Measurements from ENCODE around the gene KRTAP1-1. TPM values are rescaled to one million over a fixed set of nuclear protein-coding genes. Genes with fewer than 3 reads are reported as not detected.

KRTAP1-1 gene
- total RNA-seq, 2 experiments from 2014 or later, result not detected

- Histone ChIP-seq H3K9me3 (ENCODE audit: control insufficient read depth in 1 of 2, insufficient read depth in 1 of 2, low read length in 2 of 2) (no peaks in the 10 kb centered on the region), H3K4me1 (ENCODE audit: insufficient read depth, low read length) (no peaks in the 10 kb centered on the region), H3K4me3 (ENCODE audit: low read length) (no peak overlapping the region), H3K27ac (ENCODE audit: low read depth in 1 of 2, low read length in 2 of 2) (no peak overlapping the region), H3K27me3 (ENCODE audit: control insufficient read depth in 1 of 2, insufficient read depth in 2 of 2, low read length in 2 of 2) (no peaks in the 10 kb centered on the region), H3K36me3 (ENCODE audit: insufficient read depth, low read length) (no peaks in the 10 kb centered on the region)
- Mint-ChIP-seq H3K27me3 (peaks cover 23% of the 10 kb centered on the region), H3K9me3 (no peaks in the 10 kb centered on the region), H3K4me3 (no peak overlapping the region), H3K36me3 (ENCODE audit: low read depth) (no peaks in the 10 kb centered on the region), H3K4me1 (ENCODE audit: low read depth) (no peaks in the 10 kb centered on the region), H3K27ac (no peak overlapping the region)
- DNase-seq, result no peak
- CTCF ChIA-PET, result no interaction called here
- intact Hi-C loops (cut with DNase I, micrococcal nuclease), result no loop called here
- POLR2A ChIA-PET, result no interaction called here
- ATAC-seq (ENCODE audit: poor library complexity), result no peak
- no peak for TF ChIP-seq CTCF (IDR thresholded peaks at IDR 0.05)
Measured at GRCh38 chr17:41082626-41083025, 41.4 kb upstream of the KRTAP1-1 start.

- Mint-ChIP-seq H3K27ac (no peak overlapping the region), H3K4me3 (no peak overlapping the region), H3K36me3 (ENCODE audit: low read depth) (no peaks in the 10 kb centered on the region), H3K4me1 (ENCODE audit: low read depth) (no peaks in the 10 kb centered on the region), H3K27me3 (peaks cover 44% of the 10 kb centered on the region), H3K9me3 (no peaks in the 10 kb centered on the region)
- Histone ChIP-seq H3K4me3 (ENCODE audit: low read length) (no peak overlapping the region), H3K9me3 (ENCODE audit: control insufficient read depth in 1 of 2, insufficient read depth in 1 of 2, low read length in 2 of 2) (no peaks in the 10 kb centered on the region), H3K27ac (ENCODE audit: low read depth in 1 of 2, low read length in 2 of 2) (no peak overlapping the region), H3K27me3 (ENCODE audit: control insufficient read depth in 1 of 2, insufficient read depth in 2 of 2, low read length in 2 of 2) (no peaks in the 10 kb centered on the region), H3K4me1 (ENCODE audit: insufficient read depth, low read length) (no peaks in the 10 kb centered on the region), H3K36me3 (ENCODE audit: insufficient read depth, low read length) (no peaks in the 10 kb centered on the region)
- intact Hi-C loops (cut with DNase I, micrococcal nuclease), result no loop called here
- CTCF ChIA-PET, result no interaction called here
- DNase-seq (no peak), ATAC-seq (ENCODE audit: poor library complexity) (no peak)
- POLR2A ChIA-PET, result no interaction called here
- TF ChIP-seq CTCF (IDR thresholded peaks at IDR 0.05), result no peak
Measured at GRCh38 chr17:41076788-41077187, 35.5 kb upstream of the KRTAP1-1 start.

GRCh38 chr17:41073676-41074075 lies 32.4 kb upstream of the KRTAP1-1 start:
- Histone ChIP-seq H3K4me1 (ENCODE audit: insufficient read depth, low read length) (no peaks in the 10 kb centered on the region), H3K36me3 (ENCODE audit: insufficient read depth, low read length) (no peaks in the 10 kb centered on the region), H3K9me3 (ENCODE audit: control insufficient read depth in 1 of 2, insufficient read depth in 1 of 2, low read length in 2 of 2) (no peaks in the 10 kb centered on the region), H3K27me3 (ENCODE audit: control insufficient read depth in 1 of 2, insufficient read depth in 2 of 2, low read length in 2 of 2) (no peaks in the 10 kb centered on the region), H3K4me3 (ENCODE audit: low read length) (no peak overlapping the region), H3K27ac (ENCODE audit: low read depth in 1 of 2, low read length in 2 of 2) (no peak overlapping the region)
- ChIA-PET CTCF (no interaction called here), POLR2A (no interaction called here)
- no peak for ATAC-seq (ENCODE audit: poor library complexity)
- Mint-ChIP-seq H3K27me3 (peaks cover 32% of the 10 kb centered on the region), H3K4me3 (no peak overlapping the region), H3K27ac (no peak overlapping the region), H3K9me3 (no peaks in the 10 kb centered on the region), H3K36me3 (ENCODE audit: low read depth) (no peaks in the 10 kb centered on the region), H3K4me1 (ENCODE audit: low read depth) (no peaks in the 10 kb centered on the region)
- intact Hi-C loops (cut with DNase I, micrococcal nuclease), result no loop called here
- no peak for TF ChIP-seq CTCF (IDR thresholded peaks at IDR 0.05)
- DNase-seq, result no peak
